ENCODE results near the gene CDCA4. TPM values are rescaled to one million over a fixed set of nuclear protein-coding genes. Genes with fewer than 3 reads are reported as not detected.
"Not testable (repeated sequence)": the region's sequence is repeated elsewhere in the genome, so short reads cannot be mapped to it uniquely, and the experiment has no call there.

The CDCA4 gene
- total and polyA plus RNA-seq, 2 experiments from 2014 or later = 24.0 to 27.5 TPM

DNA sequence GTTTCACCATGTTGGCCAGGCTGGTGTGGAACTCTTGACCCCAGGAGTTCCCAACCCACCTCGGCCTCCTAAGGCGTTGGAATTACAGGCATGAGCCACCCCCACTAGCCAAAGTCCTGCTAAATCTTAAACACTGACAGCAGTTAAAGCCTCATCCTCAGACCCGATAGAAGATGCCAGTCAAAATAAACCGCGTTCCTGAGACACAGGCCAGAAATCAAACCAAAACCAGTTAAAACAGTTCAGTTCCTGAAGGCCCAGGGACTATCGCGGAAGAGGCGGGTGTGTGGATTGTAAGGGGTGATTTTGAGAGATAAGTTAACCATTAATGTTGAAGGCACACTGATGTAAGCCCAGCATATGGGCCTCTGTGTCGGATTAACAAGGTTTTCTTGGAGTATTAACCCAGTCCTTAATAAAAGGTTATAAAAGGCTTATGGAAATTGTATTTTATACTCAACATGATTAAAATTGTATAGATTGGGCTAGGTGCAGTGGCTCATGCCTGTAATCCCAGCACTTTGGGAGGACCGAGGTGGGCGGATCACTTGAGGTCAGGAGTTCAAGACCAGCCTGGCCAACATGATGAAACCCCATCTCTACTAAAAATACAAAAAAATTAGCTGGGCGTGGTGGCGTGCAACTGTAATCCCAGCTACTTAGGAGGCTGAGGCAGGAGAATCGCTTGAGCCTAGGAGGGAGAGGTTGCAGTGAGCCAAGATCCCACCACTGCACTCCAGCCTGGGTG is 18.7 kb upstream of the CDCA4 start:
- Histone ChIP-seq H4K20me1 (ENCODE audit: insufficient read depth) (no peaks in the 10 kb centered on the region), H3K4me2 (ENCODE audit: unreplicated experiment) (no peak overlapping the region), H3K9me3 (ENCODE audit: low read depth) (no peaks in the 10 kb centered on the region), H3F3A (ENCODE audit: insufficient read depth) (no peaks in the 10 kb centered on the region), H2AFZ (no peak overlapping the region), H3K27ac (no peak overlapping the region), H3K36me3 (ENCODE audit: low read depth) (no peaks in the 10 kb centered on the region), H3K79me2 (ENCODE audit: insufficient read depth) (no peaks in the 10 kb centered on the region), H3K9me2 (ENCODE audit: insufficient read depth) (no peaks in the 10 kb centered on the region), H3K9ac (no peak overlapping the region), H3K4me3 (no peak overlapping the region), H3K27me3 (replicated peaks; ENCODE audit: insufficient read depth) (no peaks in the 10 kb centered on the region), H3K4me1 (ENCODE audit: insufficient read depth) (no peaks in the 10 kb centered on the region)
- in situ Hi-C loops (cut with MboI) = loop anchor here (10.0 kb wide), 1 partner anchor 135 kb away; no protein-coding TSS in a partner anchor
- DNase-seq = no peak
- WGBS, 2 experiments (ENCODE audit: low coverage in 1 of 2, low lambda C conversion rate in 2 of 2, missing lambda C conversion rate in 2 of 2) = 79 to 81% methylated on average over 14 of the region's 14 CpGs
- TF ChIP-seq EZH2phosphoT487 (IDR thresholded peaks at IDR 0.05; ENCODE audit: insufficient read depth, low read depth) (no peak), EZH2 (IDR thresholded peaks at IDR 0.05; ENCODE audit: insufficient read depth, poor library complexity, severe bottlenecking) (no peak)

DNA sequence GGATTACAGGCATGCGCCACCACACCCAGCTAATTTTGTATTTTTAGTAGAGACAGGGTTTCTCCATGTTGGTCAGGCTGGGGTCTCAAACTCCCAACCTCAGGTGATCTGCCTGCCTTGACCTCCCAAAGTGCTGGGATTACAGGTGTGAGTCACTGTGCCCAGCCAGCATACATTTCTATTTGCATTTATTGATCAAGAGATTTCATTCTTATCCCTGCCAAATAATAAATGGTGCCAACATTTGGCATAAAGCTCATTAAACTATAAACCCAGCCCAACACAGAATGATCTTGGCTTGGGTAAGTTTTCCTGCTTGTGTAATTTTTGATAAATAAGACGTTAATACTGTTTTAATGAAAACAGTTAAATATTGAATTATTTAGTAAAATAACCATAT is 14.7 kb upstream of the CDCA4 start:
- H2AFZ ChIP-seq; in situ Hi-C loops (cut with MboI); H3K9ac ChIP-seq; H3K79me2 ChIP-seq (ENCODE audit: insufficient read depth); H3K27ac ChIP-seq; H3K9me3 ChIP-seq (ENCODE audit: low read depth); H4K20me1 ChIP-seq (ENCODE audit: insufficient read depth); H3K36me3 ChIP-seq (ENCODE audit: low read depth); H3K4me2 ChIP-seq (ENCODE audit: unreplicated experiment); H3K4me1 ChIP-seq (ENCODE audit: insufficient read depth); H3K9me2 ChIP-seq (ENCODE audit: insufficient read depth); DNase-seq; H3F3A ChIP-seq (ENCODE audit: insufficient read depth); H3K4me3 ChIP-seq; H3K27me3 ChIP-seq (replicated peaks; ENCODE audit: insufficient read depth): not testable (repeated sequence)
- 95 to 97% methylated on average over 2 of the region's 2 CpGs for WGBS, 2 experiments (ENCODE audit: low coverage in 1 of 2, low lambda C conversion rate in 2 of 2, missing lambda C conversion rate in 2 of 2)

DNA sequence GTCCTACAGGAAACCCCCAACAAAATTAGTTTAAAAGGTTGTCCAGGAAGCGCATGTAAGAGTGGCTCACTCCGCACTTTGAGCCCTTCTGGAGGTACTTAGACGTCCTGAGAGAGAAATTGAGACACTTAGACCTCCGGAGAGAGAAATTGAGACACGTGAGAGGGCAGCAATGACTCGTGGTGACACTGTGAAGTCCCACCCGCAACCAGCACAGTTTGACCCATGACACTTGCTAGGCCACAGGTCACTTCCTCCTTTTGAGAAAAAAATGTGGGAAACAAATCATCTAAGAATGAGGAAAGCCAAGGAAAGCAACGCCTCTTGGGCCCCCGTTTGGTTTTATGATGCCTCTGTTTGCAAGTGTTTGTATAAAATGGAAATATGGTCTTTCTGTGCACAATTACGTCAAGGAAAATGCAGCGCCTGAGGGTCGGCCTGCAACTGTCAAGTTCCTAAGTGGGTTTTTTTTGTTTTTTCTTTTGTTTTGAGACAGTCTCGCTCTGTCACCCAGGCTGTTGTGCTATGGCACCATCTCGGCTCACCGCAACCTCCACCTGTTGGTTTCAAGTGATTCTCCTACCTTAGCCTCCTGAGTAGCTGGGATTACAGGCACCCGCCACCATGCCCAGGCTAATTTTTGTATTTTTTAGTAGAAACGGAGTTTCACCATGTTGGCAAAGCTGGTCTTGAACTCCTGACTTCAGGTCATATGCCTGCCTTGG is 13.6 kb upstream of the CDCA4 start:
- H3K4me3 ChIP-seq = no peak overlapping the region
- no peak overlapping the region for H3K9ac ChIP-seq
- DNase-seq = no peak
- H3K27ac ChIP-seq = no peak overlapping the region
- 0 out of 2 replicates have a peak, but pooled peaks cover 4% of the 10 kb centered on the region for H3K4me1 ChIP-seq (ENCODE audit: insufficient read depth)
- no peak overlapping the region for H3K4me2 ChIP-seq (ENCODE audit: unreplicated experiment)
- 85 to 87% methylated on average over 17 of the region's 17 CpGs for WGBS, 2 experiments (ENCODE audit: low coverage in 1 of 2, low lambda C conversion rate in 2 of 2, missing lambda C conversion rate in 2 of 2)
- H3K36me3 ChIP-seq (ENCODE audit: low read depth) = no peaks in the 10 kb centered on the region
- H3F3A ChIP-seq (ENCODE audit: insufficient read depth) = peaks cover 6% of the 10 kb centered on the region; the same call in 1 of the 2 replicates
- H3K9me2 ChIP-seq (ENCODE audit: insufficient read depth) = no peaks in the 10 kb centered on the region
- H4K20me1 ChIP-seq (ENCODE audit: insufficient read depth) = no peaks in the 10 kb centered on the region
- no peaks in the 10 kb centered on the region for H3K27me3 ChIP-seq (replicated peaks; ENCODE audit: insufficient read depth)
- in situ Hi-C loops (cut with MboI) = no loop called here
- TF ChIP-seq EZH2 (IDR thresholded peaks at IDR 0.05; ENCODE audit: insufficient read depth, poor library complexity, severe bottlenecking) = no peak
- TF ChIP-seq EZH2phosphoT487 (IDR thresholded peaks at IDR 0.05; ENCODE audit: insufficient read depth, low read depth) = no peak
- H3K79me2 ChIP-seq (ENCODE audit: insufficient read depth) = no peaks in the 10 kb centered on the region
- H2AFZ ChIP-seq = no peak overlapping the region
- no peaks in the 10 kb centered on the region for H3K9me3 ChIP-seq (ENCODE audit: low read depth)

DNA sequence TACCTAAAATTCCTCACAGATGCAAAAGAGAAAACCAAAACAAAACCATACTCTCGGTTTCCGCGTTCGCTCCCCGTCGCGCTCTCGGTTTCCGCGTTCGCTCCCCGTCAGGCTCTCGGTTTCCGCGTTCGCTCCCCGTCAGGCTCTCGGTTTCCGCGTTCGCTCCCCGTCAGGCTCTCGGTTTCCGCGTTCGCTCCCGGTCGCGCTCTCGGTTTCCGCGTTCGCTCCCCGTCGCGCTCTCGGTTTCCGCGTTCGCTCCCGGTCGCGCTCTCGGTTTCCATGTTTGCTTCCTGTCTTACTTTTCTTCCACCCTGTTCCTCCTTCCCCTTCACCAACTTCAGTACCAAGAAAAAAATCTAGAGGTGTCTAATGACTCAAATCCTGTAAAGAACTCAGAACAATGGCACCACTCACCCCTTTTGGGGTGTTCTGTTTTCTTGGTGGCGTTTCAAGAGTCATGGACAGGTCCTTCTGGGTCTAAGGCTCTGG is 12.6 kb upstream of the CDCA4 start:
- H3K9me2 ChIP-seq (ENCODE audit: insufficient read depth); H3K79me2 ChIP-seq (ENCODE audit: insufficient read depth); H3K36me3 ChIP-seq (ENCODE audit: low read depth); H3K27ac ChIP-seq; H3K9me3 ChIP-seq (ENCODE audit: low read depth); H3K27me3 ChIP-seq (replicated peaks; ENCODE audit: insufficient read depth); in situ Hi-C loops (cut with MboI); H3K4me1 ChIP-seq (ENCODE audit: insufficient read depth); H4K20me1 ChIP-seq (ENCODE audit: insufficient read depth): not testable (repeated sequence)
- H2AFZ ChIP-seq = peak overlapping the region; percentile 94
- WGBS, 2 experiments (ENCODE audit: low coverage in 1 of 2, low lambda C conversion rate in 2 of 2, missing lambda C conversion rate in 2 of 2) = 2% methylated on average over 21 to 44 of the region's 45 CpGs
- H3F3A ChIP-seq (ENCODE audit: insufficient read depth) = peaks cover 10% of the 10 kb centered on the region
- H3K4me2 ChIP-seq (ENCODE audit: unreplicated experiment) = peak overlapping the region; percentile 59
- DNase-seq = peak; percentile 34
- peak overlapping the region; percentile 71 for H3K4me3 ChIP-seq
- H3K9ac ChIP-seq = peak overlapping the region; percentile 74

DNA sequence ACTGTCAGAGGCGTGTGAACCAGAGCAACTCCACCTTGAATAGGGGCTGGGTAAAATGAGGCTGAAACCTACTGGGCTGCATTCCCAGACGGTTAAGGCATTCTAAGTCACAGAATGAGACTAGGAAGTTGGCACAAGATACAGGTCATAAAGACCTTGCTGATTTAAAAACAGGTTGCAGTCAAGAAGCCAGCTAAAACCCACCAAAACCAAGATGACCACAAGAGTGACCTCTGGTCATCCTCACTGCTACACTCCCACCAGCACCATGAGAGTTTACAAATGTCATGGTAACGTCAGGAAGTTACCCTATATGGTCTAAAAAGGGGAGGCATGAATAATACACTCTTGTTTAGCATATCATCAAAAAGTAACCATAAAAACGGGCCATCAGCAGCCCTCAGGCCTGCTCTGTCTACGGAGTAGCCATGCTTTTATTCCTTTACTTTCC is 11.6 kb upstream of the CDCA4 start:
- H3K9me2 ChIP-seq (ENCODE audit: insufficient read depth); H2AFZ ChIP-seq; DNase-seq; H4K20me1 ChIP-seq (ENCODE audit: insufficient read depth); H3K4me3 ChIP-seq; H3K9ac ChIP-seq; H3K79me2 ChIP-seq (ENCODE audit: insufficient read depth); H3K4me2 ChIP-seq (ENCODE audit: unreplicated experiment); H3K36me3 ChIP-seq (ENCODE audit: low read depth); in situ Hi-C loops (cut with MboI); H3K9me3 ChIP-seq (ENCODE audit: low read depth); H3K27me3 ChIP-seq (replicated peaks; ENCODE audit: insufficient read depth); H3K27ac ChIP-seq: not testable (repeated sequence)
- Histone ChIP-seq H3F3A (ENCODE audit: insufficient read depth) (peaks cover 20% of the 10 kb centered on the region), H3K4me1 (ENCODE audit: insufficient read depth) (peaks cover 15% of the 10 kb centered on the region)
- WGBS, 2 experiments (ENCODE audit: low coverage in 1 of 2, low lambda C conversion rate in 2 of 2, missing lambda C conversion rate in 2 of 2) = 87 to 90% methylated on average over 5 of the region's 5 CpGs
